Memory B cell (primary cell): ENCODE results near the gene ADM2.
A peak's percentile ranks its signal among the peaks of the same experiment; 100 is the strongest.
"Not testable (repeated sequence)": the region's sequence is repeated elsewhere in the genome, so short reads cannot be mapped to it uniquely, and the experiment has no call there.

Experiments used
- ATAC-seq: fragments of 150-1000 bp; cut with Tn5 transposase; 2 replicates; pipeline ENCODE4 v1.10.0; 2021; ENCODE audit warnings: low read depth, mild to moderate bottlenecking, moderate library complexity
- DNase-seq, 2 donors: peaks; one replicate each; pipeline ENCODE4 v3.0.0; 2022; ENCODE audit warnings: low spot score in 2 of 2
- H3K27ac Mint-ChIP-seq: one replicate; pipeline ENCODE4 v1.8.0; 2022; ENCODE audit warnings: mild to moderate bottlenecking, moderate library complexity, mixed read lengths
- H3K27me3 Mint-ChIP-seq: one replicate; pipeline ENCODE4 v1.8.0; 2022; ENCODE audit warnings: mixed read lengths
- H3K36me3 Mint-ChIP-seq: one replicate; pipeline ENCODE4 v1.8.0; 2022; ENCODE audit warnings: mild to moderate bottlenecking, mixed read lengths
- H3K4me1 Mint-ChIP-seq: one replicate; pipeline ENCODE4 v1.8.0; 2022; ENCODE audit warnings: mixed read lengths
- H3K4me3 Mint-ChIP-seq: one replicate; pipeline ENCODE4 v1.8.0; 2022; ENCODE audit warnings: mild to moderate bottlenecking, moderate library complexity, mixed read lengths
- H3K9me3 Mint-ChIP-seq: one replicate; pipeline ENCODE4 v1.8.0; 2022; ENCODE audit warnings: mixed read lengths

The ADM2 gene

GRCh38 chr22:50530580-50530876 lies 49.2 kb downstream of the ADM2 start:
- Mint-ChIP-seq H3K9me3 (no peaks in the 10 kb centered on the region), H3K27ac (peak overlapping the region; percentile 98), H3K36me3 (no peaks in the 10 kb centered on the region), H3K4me3 (peak overlapping the region; percentile 89), H3K27me3 (no peaks in the 10 kb centered on the region), H3K4me1 (peaks cover 35% of the 10 kb centered on the region)
- ATAC-seq (no peak), DNase-seq (no peak)

GRCh38 chr22:50530877-50531545 lies 49.7 kb downstream of the ADM2 start:
- peaks cover 35% of the 10 kb centered on the region for H3K4me1 Mint-ChIP-seq
- ATAC-seq (peak; percentile 52), DNase-seq (peak; percentile 87 to 88)
- H3K9me3 Mint-ChIP-seq = no peaks in the 10 kb centered on the region
- H3K4me3 Mint-ChIP-seq = peak overlapping the region; percentile 89
- H3K27ac Mint-ChIP-seq = peak overlapping the region; percentile 98
- no peaks in the 10 kb centered on the region for H3K27me3 Mint-ChIP-seq
- H3K36me3 Mint-ChIP-seq = no peaks in the 10 kb centered on the region

DNA sequence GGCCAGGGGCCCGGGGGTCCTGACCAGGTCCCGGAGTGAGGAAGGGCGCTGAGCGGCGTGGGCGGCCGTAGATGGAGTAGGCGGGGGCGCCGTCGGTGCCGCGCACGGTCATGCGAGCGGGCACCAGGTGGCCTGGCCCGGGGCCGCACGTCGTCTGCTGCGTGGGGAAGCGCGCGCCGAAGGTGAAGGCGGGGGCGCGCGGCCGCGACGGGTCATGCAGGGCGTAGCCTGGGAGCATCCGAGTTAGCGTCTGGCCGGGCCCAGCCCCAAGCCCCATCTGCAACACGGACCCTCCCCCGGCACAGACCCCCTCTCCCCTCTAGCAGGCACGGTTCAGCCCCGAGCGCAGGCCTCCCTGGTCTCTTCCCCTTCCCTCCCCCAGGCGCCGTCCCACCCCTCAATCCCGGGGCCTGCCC lies 50.2 kb downstream of the ADM2 start:
- peak; percentile 78 to 82 for DNase-seq
- ATAC-seq = peak; percentile 54
- H3K36me3 Mint-ChIP-seq = no peaks in the 10 kb centered on the region
- H3K4me3 Mint-ChIP-seq = peak overlapping the region; percentile 89
- H3K27ac Mint-ChIP-seq = peak overlapping the region; percentile 98
- H3K27me3 Mint-ChIP-seq = no peaks in the 10 kb centered on the region
- no peaks in the 10 kb centered on the region for H3K9me3 Mint-ChIP-seq
- H3K4me1 Mint-ChIP-seq = peaks cover 35% of the 10 kb centered on the region

GRCh38 chr22:50531962-50532674 lies 50.8 kb downstream of the ADM2 start:
- Mint-ChIP-seq H3K9me3 (no peaks in the 10 kb centered on the region), H3K27me3 (no peaks in the 10 kb centered on the region), H3K27ac (peak overlapping the region; percentile 98), H3K4me1 (peaks cover 29% of the 10 kb centered on the region), H3K4me3 (peak overlapping the region; percentile 89), H3K36me3 (no peaks in the 10 kb centered on the region)
- ATAC-seq (no peak), DNase-seq (no peak)

DNA sequence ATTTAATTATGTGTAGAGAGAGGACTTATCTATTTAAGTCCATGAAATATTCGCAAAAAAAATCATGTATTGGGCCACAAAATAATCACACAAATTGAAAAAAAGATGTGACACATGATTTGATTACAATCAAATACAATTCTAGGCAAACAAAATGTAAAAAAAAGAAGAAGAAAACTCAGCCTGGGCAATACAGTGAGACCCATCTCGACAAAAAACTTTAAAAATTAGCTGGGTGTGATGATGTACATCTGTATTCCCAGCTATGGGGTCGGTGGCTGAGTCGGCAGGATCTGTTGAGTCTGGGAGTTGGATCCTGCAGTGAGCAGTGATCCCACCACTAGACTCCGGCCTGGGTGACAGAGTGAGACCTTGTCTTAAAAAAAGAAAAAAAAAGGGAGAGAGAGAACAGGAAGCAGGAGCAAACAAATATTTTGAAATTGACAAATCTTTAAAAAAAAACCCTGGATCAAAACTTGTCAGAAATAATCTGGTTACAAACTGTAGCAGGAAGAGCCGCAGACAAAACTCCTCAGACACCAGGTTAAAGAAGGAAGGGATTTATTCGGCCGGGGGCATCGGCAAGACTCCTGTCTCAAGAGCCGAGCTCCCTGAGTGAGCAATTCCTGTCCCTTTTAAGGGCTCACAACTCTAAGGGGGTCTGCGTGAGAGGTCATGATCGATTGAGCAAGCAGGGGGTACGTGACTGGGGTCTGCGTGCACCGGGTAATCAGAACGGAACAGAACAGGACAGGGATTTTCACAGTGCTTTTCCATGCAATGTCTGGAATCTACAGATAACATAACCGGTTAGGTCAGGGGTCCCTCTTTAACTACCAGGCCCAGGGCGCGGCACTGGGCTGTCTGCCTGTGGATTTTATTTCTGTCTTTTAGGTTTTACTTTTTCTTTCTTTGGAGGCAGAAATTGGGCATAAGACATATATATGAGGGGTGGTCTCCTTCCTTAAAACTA lies 51.8 kb downstream of the ADM2 start:
- Mint-ChIP-seq H3K9me3 (peaks cover 2% of the 10 kb centered on the region), H3K27me3 (no peaks in the 10 kb centered on the region), H3K27ac (peak overlapping the region; percentile 98), H3K36me3 (peaks cover 2% of the 10 kb centered on the region), H3K4me1 (peaks cover 26% of the 10 kb centered on the region), H3K4me3 (peak overlapping the region; percentile 71)
- ATAC-seq (no peak), DNase-seq (no peak)

DNA sequence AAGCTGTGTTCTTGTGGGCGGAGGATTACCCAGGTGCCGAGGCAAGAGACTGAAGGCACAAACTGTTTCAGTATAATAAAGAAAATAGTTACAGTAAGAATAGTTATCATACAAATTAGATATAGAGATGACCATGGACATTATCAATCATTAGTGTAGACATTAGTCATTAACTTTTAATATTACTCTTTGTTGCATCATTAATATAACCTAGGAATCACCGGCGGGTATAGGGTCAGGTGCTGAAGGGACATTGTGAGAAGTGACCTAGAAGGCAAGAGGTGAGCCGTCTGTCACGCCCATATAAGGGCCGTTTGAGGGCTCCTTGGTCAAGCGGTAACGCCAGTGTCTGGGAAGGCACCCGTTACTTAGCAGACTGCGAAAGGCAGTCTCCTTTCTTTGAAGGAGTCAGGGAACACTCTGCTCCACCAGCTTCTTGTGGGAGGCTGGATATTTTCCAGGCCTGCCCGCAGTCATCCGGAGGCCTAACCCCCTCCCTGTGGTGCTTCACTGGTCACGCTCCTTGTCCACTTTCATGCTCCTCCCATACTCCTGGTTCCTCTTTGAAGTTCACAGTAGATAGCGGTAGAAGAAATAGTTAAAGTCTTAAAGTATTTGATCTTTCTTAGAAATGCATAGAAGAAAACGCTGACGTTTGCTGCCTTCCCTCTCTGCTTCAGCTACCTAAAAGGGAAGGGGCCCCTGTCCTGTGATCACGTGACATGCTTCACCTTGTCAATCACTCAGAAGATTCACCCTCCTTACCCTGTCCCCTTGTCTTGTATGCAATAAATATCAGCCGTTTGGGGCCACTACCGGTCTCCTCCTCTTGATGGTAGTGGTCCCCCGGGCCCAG lies 52.7 kb downstream of the ADM2 start:
- H3K4me3 Mint-ChIP-seq = peak overlapping the region; percentile 80

GRCh38 chr22:50535113-50535512 lies 53.8 kb downstream of the ADM2 start:
- Mint-ChIP-seq H3K36me3 (peaks cover 2% of the 10 kb centered on the region), H3K4me3 (peak overlapping the region; percentile 41), H3K27ac (peak overlapping the region; percentile 98), H3K4me1 (peaks cover 29% of the 10 kb centered on the region), H3K27me3 (no peaks in the 10 kb centered on the region), H3K9me3 (peaks cover 2% of the 10 kb centered on the region)
- no peak for ATAC-seq
- no peak for DNase-seq

More for the DNA sequence above, 52.7 kb downstream of the ADM2 start:
- H3K9me3 Mint-ChIP-seq, ATAC-seq, H3K36me3 Mint-ChIP-seq, H3K27me3 Mint-ChIP-seq, DNase-seq: not testable (repeated sequence)
- Mint-ChIP-seq H3K27ac (peak overlapping the region; percentile 98), H3K4me1 (peaks cover 25% of the 10 kb centered on the region)
